GM19099 (cell line): ENCODE measurements around the gene NSUN4.
A peak's percentile ranks its signal among the peaks of the same experiment; 100 is the strongest.

Experiments
- POLR2A ChIP-seq: IDR thresholded peaks from 3 replicates; pipeline ENCODE4 v1.6.1; 2011; ENCODE audit warnings: low read depth; ENCODE audit not compliant: insufficient read length; ENCODE audit errors: extremely low read depth

Gene NSUN4

GRCh38 chr1:46317323-46317722, 23.3 kb upstream of the NSUN4 start:
- no peak for TF ChIP-seq POLR2A

DNA sequence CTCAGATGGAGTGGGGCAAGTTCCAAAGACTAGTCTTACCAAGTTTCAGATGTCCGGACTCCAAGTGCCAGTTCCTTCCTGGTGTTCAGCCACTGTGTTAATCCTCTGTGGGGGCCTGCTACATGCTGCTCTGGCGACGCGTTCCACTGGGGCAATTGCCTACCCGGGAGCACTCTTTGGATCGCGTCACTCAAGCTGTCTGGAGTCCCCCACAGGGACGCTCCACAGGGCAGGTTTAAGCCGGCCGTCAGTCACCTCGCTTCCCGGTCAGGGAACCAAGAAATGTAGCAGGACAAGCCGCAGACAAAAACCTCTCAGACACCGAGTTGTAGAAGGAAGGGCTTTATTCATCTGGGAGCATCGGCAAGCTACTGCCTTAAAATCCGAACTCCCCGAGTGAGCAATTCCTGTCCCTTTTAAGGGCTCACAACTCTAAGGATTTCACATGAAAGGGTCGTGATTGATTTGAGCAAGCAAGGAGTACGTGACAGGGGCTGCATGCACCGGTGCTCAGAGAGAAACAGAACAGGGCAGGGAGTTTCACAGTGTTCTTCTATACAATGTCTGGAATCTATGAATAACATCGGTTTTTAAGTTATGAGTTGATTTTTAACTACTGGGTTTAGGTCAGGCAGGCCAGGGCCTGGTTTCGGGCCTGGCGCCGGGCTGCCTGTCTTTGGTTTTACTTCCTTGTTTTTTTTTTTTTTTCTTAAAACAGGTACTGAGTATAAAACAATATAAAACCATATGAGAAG, 8.6 kb upstream of the NSUN4 start:
- TF ChIP-seq POLR2A = peak; percentile 35

- peak; percentile 88 for TF ChIP-seq POLR2A
Measured at GRCh38 chr1:46333300-46334029, 7.1 kb upstream of the NSUN4 start.

GRCh38 chr1:46334030-46334384, 6.6 kb upstream of the NSUN4 start:
- TF ChIP-seq POLR2A = peak; percentile 45

GRCh38 chr1:46335081-46335480, 5.5 kb upstream of the NSUN4 start:
- TF ChIP-seq POLR2A = no peak

DNA sequence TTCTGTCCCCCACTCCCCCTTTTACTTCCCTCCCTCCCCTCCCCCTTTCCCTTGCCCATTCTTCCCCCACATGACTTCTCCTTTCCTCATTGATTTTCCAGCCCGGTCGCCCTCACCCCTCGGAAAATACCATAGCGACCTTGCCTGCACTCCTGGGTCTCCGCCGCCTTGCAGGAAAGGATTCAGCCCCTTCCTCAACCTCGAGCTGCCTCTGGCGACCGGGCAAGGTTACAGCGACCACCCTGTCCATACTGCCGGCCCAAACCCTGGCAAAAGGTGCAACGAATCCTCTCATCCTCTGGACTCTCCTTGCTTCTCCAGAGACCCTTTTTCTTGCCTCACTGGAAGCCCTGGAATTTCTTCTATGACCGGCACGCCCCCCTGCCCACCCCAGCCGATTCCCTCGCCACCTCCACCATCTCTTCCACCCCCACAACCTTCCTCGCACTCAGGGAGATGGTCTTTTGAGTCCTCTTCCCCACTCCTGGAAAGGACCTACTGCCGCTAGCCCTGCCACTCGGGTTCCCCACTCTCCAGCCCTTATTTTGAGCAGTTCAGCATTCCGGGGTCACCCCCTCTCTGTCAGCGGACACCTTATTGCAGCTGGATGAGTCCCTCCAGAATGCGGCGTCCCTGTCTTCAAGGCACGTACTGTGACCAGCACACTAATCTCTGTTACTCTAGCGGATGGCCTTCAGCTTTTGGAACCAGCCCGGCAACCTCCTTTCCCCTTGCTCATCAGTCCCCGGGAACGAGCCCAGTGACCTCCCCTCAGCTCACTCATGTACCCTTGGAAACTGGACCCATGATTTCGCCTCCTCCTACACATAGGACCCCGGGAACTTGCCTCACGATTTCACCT, 846 bp downstream of the NSUN4 start:
- TF ChIP-seq POLR2A = no peak

DNA sequence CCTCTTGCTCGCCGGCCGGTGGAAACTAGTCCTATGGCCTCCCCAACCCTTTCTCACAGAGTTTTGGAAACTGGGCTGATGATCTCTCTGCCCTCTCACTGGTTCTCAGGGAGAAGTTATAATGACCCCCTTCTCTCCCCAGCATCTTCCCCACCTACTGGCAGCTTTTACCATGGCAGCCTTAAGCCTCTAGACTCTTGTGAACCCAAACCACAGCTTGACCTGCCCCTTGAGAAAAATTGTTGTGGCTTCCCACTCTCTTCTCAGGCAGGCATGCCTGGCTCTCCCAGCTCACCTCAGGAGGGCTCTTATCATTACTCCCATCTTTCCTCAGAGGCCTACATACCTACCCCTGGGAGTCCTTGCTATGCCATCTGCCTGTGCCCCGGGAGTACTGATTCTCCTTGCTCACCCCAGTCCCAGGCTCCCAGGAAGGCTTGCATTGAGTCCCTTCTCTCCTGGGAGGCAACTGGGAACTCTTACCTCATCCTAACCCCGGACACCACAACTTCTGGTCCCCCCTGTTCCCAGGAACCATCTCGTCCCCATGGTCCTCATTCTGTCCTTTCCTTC, 1.6 kb downstream of the NSUN4 start:
- no peak for TF ChIP-seq POLR2A

DNA sequence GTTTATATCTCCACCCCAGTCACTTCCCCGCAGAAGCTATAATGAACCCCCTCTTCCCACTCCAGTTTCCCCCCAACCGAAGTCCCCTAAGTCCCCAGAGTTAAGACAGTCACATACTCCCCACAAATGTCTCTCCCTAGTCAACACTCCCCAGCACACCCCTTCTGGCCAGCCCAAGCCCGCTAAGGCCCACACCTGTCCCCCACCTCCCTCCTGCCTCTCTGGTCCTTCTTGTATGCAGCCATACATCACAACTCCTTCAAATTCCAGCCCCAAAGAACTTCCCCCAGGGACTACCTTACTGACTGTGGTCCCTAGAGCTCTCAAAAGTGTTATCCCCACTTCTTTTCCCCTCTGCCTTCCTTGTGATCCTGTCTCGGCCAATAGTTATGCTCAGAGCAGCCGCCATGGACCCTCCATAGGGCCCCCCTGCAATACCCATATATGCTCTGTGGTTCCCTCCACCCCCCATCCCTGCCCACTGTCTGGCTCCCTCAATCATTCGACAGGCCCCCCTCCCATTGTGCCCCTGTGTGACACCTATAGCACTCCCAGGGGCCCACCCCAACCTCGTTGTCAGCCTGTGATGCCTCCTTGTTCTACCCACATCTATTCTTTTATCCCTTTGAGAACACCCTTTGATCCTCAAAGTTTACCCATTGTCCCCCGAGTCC, 2.2 kb downstream of the NSUN4 start:
- TF ChIP-seq POLR2A = no peak

GRCh38 chr1:46343351-46343695, 2.7 kb downstream of the NSUN4 start:
- no peak for TF ChIP-seq POLR2A

DNA sequence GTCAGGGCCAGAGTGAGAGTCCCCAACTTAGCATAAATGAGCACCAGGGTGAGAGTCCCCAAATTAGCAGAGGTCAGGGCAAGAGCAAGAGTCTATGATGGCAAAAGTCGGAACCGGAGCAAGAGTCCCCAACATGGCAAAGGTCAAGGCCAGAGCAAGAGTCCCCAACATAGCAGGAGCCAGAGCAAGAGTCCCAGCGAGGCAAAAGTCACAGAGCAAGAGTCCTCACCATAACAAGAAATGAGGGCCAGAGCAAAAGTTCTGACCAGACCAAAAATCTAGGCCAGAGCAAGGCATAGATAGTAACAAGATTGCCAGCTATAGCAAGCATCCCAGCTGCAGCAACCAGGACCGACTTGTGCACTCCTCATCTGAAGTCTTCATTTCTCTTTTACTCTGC, 3.1 kb downstream of the NSUN4 start:
- TF ChIP-seq POLR2A = no peak

GRCh38 chr1:46344481-46344880, 3.9 kb downstream of the NSUN4 start:
- no peak for TF ChIP-seq POLR2A

- TF ChIP-seq POLR2A = no peak
Measured at GRCh38 chr1:46345281-46345680, 4.7 kb downstream of the NSUN4 start.

- TF ChIP-seq POLR2A = no peak
Measured at GRCh38 chr1:46352363-46352762, 11.8 kb downstream of the NSUN4 start.

- no peak for TF ChIP-seq POLR2A
Measured at GRCh38 chr1:46362158-46362557, 21.6 kb downstream of the NSUN4 start.

DNA sequence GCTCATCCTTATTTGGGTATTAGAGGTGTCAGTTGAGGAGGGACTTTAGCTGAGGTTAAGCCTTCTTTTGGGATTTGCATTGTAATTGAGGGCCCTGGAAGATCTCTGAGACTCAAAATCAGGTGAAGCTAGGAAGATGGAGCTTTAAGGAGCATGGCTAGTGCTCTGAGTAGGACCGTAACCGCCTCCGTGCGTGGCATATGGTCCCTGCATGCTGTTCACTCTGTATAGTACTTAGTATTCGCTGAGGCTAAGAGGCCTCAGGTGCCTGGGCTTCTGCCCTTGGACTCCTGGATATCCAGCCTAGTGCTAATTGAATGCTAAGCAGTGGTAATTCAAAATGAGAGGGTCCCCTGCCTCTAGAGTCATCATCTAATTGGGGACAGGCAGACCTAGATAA, 22.5 kb downstream of the NSUN4 start:
- no peak for TF ChIP-seq POLR2A
